Hematopoietic multipotent progenitor cell treated with erythropoietin and hydrocortisone succinate and interleukin-3 and kit ligand, for 6 days (in vitro differentiated cells): ENCODE measurements around the gene UBE4B.

Experiments used
- DNase-seq: peaks from one replicate; pipeline ENCODE4 v3.0.0-alpha.2; 2015

UBE4B gene

GRCh38 chr1:10121688-10122087, 88.9 kb downstream of the UBE4B start:
- DNase-seq: no peak

- no peak for DNase-seq
These were observed 90.2 kb downstream of the UBE4B start for GRCh38 chr1:10122926-10123325.

- no peak for DNase-seq
These were observed 95.5 kb downstream of the UBE4B start for GRCh38 chr1:10128101-10128765.

DNA sequence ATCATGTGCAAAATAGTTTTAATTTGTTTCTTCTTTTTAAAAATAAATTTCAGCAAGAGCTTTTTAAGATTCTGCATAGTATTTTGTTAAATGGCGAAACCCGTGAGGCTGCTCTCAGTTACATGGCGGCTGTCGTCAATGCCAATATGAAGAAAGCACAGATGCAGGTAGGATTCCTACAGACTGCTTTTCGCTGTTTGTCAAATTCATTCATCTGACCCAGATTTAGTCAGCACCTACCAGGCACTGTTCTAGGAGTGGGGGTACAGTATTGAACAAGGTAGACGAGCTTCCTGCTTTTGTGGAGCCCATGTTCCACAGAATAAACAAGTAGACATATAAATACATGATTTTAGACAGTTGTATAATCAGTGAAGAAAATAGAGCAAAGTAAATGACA, 99.6 kb downstream of the UBE4B start:
- no peak for DNase-seq

DNA sequence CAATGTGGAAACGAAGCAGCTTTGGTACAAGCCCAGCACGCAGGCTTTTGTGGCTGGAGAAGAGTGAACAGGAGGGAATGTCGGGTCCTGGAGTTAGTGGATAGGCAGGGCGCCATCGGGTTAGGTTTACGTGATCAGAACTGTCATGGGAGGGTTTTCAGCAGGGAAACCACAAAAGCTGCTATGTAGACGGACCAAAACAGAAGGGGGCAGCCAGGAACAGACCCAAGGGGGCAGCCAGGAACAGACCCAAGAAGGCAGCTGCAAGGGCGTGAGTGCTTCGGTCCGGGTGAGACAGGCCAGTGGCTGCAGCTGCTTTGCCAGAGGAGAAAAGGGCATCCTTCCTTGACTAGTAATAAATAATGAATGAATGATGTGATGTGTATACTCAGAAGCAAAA, 100.1 kb downstream of the UBE4B start:
- DNase-seq: no peak

GRCh38 chr1:10140981-10141380, 108.2 kb downstream of the UBE4B start:
- no peak for DNase-seq

DNA sequence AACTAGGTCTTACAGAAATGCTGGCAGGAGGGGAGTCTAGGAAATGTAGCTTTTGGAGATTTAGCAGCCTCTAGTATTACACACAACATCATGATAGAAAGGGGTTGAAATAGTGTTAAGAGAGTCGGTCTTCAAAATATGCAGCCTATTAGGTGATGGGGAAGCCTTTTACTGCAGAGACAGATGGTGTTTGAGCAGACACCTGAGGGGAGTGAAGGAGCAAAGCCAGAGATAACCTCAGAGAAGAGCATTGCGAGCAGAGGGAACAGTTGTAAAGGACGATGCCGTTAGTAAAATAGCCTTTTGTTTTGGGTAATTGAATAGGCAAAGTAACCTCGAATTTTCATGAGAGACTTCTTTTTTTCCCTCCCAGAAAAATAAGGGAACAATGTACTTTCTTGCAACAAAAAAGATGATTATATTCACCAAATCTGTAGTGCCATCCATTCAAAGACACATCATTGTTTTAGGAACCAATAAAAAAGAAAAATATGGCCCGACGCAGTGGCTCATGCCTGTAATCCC, 111.3 kb downstream of the UBE4B start:
- no peak for DNase-seq

- no peak for DNase-seq
These were observed 113.6 kb downstream of the UBE4B start for GRCh38 chr1:10146391-10146790.

DNA sequence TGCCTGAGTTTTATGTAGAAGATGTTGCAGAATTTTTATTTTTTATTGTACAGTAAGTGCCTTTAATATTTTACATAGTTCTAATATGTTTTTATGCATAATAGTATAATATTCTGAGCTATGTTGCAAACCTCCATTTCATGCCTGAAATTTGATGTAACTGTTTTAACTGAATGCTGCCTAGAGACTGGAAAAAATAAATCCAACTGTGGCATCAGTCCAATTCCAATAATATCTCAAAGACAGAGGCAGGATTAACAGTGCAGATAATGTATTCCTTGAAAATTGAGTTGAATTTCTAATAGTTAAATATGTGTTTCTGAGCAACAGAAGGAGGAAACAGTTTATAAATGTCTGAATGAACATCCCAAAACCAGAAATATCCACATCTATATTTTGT, 116.5 kb downstream of the UBE4B start:
- DNase-seq: no peak

GRCh38 chr1:10152709-10153284, 120.0 kb downstream of the UBE4B start:
- peak; percentile 71 for DNase-seq

DNA sequence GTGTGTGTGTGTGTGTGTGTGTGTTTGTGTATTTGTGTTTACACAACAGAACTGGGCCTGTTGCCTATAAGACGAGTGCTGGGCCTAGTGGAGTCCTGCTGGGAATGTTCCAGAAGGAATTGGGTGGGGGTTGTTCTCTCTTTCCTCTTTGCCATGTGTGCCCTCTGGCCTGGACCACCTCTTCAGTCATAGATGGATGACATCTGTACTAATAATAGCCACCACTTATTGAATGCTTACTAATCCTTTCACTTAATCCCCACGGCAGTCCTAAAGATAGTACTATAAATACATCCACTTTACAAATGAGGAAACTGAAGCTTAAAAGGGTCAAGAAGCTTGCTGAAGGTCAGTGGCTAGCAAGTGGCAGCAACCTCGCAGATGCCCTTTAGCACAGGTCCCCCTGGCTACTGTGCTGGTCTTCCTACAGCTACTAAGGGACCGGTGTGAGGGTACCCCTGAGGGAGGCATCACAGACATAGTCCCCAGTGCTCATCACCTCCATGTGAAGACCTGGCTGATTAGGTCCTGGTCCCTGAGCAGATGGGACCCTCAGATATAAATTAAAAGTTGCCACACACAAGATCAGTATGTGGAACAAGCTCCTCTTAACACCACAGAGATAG, 122.4 kb downstream of the UBE4B start:
- DNase-seq: no peak

DNA sequence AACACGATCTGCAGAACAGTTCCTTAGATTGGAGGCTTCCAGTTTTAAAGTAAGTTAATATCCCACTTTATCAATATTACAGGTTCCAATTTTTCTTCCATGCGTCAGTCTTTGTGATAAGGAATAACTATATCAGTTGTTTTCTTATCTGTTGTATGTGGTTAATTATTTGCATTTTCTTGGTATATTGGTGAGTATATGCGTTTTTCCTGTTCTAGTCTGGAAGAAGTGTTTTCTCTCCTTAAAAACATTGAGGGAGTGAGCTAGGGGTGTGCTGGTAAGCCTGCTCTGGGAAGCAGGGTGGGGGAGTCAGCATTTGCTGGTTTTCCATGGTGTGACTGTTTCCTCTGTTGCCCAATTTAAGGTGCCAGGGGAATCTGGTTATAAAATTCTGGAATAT, 127.4 kb downstream of the UBE4B start:
- no peak for DNase-seq

GRCh38 chr1:10160907-10161490, 128.2 kb downstream of the UBE4B start:
- no peak for DNase-seq

DNA sequence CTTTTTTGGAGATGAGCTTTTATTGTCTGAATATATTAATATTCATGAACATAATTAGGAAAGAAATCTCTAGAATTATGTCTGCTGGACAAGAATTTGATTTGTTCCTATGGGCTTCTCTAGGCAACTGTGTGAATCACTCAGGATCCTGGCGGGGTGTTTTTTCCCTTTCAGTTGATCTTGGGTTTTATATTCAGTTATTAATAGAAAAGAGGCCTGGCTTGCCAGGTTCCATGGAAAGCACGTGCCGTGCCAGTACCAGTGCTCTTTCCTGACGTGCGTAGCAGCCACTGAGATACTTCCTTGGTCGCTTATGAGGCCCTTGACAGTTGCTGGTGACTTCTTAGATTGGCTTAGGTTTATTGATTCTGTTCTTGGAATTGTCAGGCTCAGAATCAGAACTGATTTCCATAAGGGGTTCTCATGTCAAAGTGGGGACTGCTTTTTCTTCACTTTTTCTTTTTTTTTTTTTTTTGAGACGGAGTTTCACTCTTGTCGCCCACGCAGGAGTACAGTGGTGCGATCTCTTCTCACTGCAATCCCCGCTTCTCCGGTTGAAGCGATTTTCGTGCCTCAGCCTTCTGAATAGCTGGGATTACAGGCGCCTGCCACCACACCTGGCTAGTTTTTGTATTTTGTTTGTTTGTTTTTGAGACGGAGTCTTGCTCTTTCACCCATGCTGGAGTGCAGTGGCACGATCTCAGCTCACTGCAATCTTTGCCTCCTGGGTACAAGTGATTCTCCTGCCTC, 129.0 kb downstream of the UBE4B start:
- DNase-seq: no peak

DNA sequence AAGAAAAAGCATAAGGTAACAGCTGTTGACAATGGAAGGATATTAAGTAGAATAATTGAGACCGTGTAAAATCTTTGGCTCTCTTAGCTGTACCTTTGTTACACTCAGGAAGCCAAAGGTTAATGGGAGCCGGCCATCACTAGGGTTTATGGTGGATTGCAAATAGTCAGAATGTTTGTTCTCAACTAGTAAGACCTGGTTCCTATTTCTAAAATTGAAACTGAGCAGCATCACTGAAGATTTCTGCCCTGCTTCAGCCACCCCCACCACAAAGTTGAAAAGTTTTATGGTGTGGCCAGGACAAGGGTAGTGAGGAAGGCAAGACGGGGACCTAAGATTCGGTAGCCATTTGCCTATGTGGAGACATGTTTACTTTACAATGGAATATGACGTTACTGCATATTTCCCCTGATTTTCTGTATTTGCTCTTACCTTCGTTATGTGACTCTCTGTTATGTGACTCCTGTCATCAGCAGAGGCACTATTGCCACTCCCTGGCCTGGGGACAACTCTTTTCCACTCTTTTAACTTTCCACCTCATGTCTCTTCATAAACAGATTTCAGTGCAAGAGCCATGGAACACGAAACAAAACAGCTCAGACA, 136.3 kb downstream of the UBE4B start:
- DNase-seq: no peak

DNA sequence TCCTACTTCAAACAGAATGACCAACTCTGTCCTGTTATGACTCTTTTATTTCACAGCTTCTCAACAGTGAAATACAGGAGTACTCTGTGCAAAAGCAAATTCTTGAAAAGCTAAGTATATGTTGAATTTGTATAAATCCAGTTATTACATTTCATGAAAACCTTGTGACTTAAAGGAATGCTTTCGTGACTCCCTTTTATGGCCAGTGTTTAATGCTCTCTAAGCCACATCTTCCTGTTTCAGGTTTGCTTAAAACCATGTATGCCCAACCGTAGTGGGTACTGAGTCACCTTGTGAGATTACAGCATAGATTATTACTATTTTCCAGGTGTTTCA, 137.4 kb downstream of the UBE4B start:
- DNase-seq: no peak

- DNase-seq: no peak
These were observed 138.5 kb downstream of the UBE4B start for GRCh38 chr1:10171105-10171767.

- no peak for DNase-seq
These were observed 139.4 kb downstream of the UBE4B start for GRCh38 chr1:10171995-10172669.

GRCh38 chr1:10173582-10173981, 140.8 kb downstream of the UBE4B start:
- DNase-seq: no peak

GRCh38 chr1:10177876-10178275, 145.1 kb downstream of the UBE4B start:
- DNase-seq: no peak

DNA sequence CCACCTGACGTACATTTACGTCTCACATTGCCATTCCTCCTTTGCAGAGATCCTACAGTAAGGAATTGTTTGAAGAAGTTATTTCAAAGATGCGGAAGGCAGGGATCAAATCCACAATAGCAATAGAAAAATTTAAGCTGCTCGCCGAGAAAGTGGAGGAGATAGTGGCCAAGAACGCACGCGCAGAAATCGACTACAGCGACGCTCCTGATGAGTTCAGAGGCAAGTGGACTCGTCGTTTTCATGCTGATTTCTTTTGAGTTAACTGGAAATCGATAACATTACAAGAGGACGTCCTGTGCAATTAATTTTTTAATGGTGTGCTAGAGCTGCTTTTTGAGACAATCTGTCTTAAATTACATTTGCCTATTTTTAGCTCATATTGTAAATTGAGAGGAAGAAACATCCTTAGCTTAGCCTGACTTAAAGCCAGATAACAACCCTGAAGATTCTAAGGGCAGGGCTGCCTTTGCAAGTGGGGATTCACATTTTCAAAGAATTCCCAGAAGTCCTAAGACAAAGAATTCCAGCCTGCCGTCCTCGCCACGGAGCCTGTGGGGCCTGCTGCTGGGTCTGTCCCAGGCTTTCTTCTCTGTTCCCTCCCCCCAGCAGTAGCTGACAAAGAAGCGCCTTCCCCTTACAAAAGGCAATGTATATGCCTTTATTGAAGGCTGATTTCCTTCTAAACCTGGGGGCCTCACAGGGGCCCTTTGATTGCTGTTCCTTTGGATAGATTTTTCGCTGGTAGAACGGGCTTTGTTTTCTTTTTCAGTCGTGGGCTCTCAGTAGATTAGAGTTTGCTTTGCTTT, 146.0 kb downstream of the UBE4B start:
- DNase-seq: no peak
